Measurements from ENCODE around the gene ACOT12.

ACOT12 gene

DNA sequence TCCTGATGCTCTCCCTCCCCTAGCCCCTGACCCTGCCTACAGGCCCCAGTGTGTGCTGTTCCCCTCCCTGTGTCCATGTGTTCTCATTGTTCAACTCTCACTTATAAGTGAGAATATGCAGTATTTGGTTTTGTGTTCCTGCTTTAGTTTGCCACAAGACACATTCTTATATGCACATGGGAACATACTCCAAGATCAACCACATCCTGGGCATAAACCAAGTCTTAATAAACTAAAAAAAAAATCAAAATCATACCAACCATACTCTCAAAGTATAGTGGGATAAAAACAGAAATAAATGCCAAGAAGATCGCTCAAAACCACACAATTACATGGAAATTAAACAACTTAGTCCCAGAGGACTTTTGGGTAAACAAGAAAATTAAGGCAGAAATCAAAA is 103.8 kb downstream of the ACOT12 start:
- DNase-seq (ENCODE audit: low spot score) = no peak

DNA sequence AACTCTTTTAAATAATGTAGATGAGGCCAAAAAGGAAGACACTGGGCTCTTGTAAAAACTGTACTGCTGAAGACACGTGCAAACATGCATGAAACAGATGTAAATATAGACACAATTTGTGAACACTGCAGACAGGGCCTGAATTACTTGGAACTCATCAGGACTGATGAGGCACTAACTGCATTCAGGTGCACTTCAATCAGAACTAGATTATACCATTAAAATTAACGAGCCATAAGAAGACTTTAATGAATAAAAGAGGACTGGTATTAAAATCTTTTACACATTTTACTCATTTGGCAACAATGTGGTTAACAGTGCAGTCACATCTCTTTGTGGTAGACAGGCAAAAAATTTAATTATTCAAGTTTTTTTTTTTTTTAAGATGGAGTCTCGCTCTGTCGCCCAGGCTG is 105.9 kb downstream of the ACOT12 start:
- DNase-seq (ENCODE audit: low spot score) = no peak

DNA sequence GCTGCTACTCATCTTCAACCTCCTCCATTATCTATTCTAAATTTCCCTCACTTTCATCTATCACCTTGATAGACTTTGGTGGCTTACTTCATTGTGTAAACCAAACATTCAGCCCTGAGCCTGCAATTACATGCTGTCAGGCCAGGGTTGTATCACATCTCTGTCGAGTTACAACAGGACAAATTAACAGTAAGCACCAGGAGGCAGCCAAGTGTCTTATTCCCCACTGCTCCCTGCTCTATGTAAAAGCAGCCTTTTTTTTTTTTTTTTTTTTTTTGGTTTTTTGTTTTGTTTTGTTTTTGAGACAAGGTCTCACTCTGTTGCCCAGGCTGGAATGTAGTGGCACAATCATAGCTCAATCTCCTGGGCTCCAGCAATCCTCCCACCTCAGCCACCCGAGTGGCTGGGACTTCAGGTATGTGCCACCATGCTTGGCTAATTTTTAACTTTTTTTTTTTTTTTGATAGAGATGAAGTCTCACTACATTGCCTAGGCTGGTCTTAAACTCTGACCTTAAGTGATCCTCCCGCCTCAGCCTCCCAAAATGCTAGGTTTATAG is 107.8 kb downstream of the ACOT12 start:
- DNase-seq (ENCODE audit: low spot score) = no peak

DNA sequence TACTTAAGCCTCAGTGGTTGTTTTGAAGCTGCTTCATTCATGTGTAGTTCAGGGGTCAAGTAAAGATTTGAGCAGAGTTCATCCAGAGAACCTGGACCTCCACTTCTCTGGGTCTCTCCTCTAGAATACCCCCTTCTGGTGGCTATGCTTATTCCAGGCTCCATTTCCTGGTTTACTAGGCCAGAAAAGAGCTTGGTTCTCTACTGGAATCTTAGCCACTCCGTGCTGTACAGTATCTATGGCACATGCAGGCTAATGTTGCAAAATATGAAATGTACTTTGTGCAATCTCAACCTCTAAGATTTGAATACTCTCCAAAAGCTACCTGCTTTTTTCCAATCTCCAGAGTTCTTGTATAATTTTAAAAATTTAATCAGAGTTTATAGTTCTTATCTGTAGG is 110.0 kb downstream of the ACOT12 start:
- no peak for DNase-seq (ENCODE audit: low spot score)
